Activated CD8-positive, alpha-beta memory T cell treated with anti-CD3 and anti-CD28 coated beads, Interleukin-2, amount 50 U/mL, for 24 hours (primary cell): ENCODE measurements around the gene PRMT2.
"Not testable (repeated sequence)": the region's sequence is repeated elsewhere in the genome, so short reads cannot be mapped to it uniquely, and the experiment has no call there.

Experiments
- DNase-seq: peaks from one replicate; pipeline ENCODE4 v3.0.0-alpha.2; 2020; ENCODE audit errors: extremely low read depth

The PRMT2 gene

GRCh38 chr21:46617267-46618051, 18.0 kb upstream of the PRMT2 start:
- no peak for DNase-seq

- DNase-seq = no peak
These were observed 16.6 kb upstream of the PRMT2 start for GRCh38 chr21:46618738-46619379.

- no peak for DNase-seq
These were observed 15.6 kb upstream of the PRMT2 start for GRCh38 chr21:46619846-46620245.

GRCh38 chr21:46620846-46621245, 14.6 kb upstream of the PRMT2 start:
- no peak for DNase-seq

GRCh38 chr21:46621457-46622182, 13.9 kb upstream of the PRMT2 start:
- no peak for DNase-seq

GRCh38 chr21:46622226-46622625, 13.2 kb upstream of the PRMT2 start:
- no peak for DNase-seq

GRCh38 chr21:46624050-46624449, 11.4 kb upstream of the PRMT2 start:
- no peak for DNase-seq

GRCh38 chr21:46625759-46626158, 9.7 kb upstream of the PRMT2 start:
- DNase-seq = no peak

GRCh38 chr21:46626536-46626935, 8.9 kb upstream of the PRMT2 start:
- DNase-seq = no peak

GRCh38 chr21:46626975-46627501, 8.4 kb upstream of the PRMT2 start:
- no peak for DNase-seq

GRCh38 chr21:46627726-46628125, 7.7 kb upstream of the PRMT2 start:
- DNase-seq = no peak

GRCh38 chr21:46628868-46629267, 6.6 kb upstream of the PRMT2 start:
- no peak for DNase-seq

GRCh38 chr21:46630915-46631314, 4.6 kb upstream of the PRMT2 start:
- not testable (repeated sequence) for DNase-seq

- DNase-seq = no peak
These were observed 1.9 kb upstream of the PRMT2 start for GRCh38 chr21:46633566-46633965.

GRCh38 chr21:46634427-46634826, 1.0 kb upstream of the PRMT2 start:
- DNase-seq = no peak

- no peak for DNase-seq
These were observed 529 bp upstream of the PRMT2 start for GRCh38 chr21:46634966-46635323.

GRCh38 chr21:46636181-46636512, 673 bp downstream of the PRMT2 start:
- no peak for DNase-seq

- no peak for DNase-seq
These were observed 1.2 kb downstream of the PRMT2 start for GRCh38 chr21:46636550-46637285.

- no peak for DNase-seq
These were observed 2.7 kb downstream of the PRMT2 start for GRCh38 chr21:46637952-46638746.

- DNase-seq = no peak
These were observed 4.3 kb downstream of the PRMT2 start for GRCh38 chr21:46639489-46640386.
